ENCODE data around the gene PRRC2B.

The PRRC2B gene

DNA sequence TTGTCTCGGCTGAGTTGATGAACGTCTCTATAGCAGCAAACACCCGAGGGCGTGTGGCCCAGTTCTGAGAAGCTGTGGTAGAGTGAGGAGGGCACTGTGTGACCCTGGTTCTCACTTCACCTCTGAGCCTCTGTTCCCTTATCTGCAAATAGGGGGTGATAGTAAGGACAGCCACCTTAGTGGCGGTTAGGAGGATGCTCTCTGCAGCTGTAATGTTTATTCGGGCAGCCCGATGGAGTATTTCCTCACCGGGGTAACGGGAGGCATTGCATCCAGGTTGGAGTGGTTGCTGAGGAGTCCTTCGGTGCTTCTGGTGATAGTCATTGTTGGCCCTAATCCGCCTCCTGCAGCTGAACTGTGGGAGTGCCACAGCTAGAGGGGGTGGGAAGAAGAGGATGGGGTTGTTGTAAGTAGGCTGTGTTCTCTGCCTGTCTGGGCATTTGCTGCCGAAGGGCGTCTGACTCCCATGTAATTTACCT lies 13.9 kb downstream of the PRRC2B start:
- no peak for DNase-seq (ENCODE audit: low read depth in 2 of 2)

GRCh38 chr9:131409458-131409992 lies 15.6 kb downstream of the PRRC2B start:
- no peak for DNase-seq (ENCODE audit: low read depth in 2 of 2)

DNA sequence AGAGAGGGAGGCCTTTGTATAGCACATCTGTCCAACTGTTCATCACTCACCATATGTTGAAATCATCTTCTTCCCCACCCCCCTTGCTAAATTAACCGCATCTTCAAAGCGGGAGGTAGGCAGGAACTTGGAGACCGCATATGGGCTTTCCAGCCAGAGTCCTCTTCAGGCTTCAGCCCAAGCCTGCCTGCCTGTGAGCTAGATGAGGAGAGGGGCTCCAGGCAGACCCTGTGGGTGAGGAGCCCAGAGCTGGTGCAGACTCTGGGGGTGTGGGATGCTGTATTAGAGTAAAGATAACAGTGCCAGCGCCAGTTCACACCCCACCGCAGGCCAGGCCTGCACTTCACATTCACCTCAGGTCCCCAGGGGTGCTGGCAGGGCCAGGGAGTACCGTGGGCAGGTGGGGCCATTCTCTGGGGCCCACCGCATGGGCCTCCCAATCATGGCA lies 16.2 kb downstream of the PRRC2B start:
- no peak for DNase-seq (ENCODE audit: low read depth in 2 of 2)

DNA sequence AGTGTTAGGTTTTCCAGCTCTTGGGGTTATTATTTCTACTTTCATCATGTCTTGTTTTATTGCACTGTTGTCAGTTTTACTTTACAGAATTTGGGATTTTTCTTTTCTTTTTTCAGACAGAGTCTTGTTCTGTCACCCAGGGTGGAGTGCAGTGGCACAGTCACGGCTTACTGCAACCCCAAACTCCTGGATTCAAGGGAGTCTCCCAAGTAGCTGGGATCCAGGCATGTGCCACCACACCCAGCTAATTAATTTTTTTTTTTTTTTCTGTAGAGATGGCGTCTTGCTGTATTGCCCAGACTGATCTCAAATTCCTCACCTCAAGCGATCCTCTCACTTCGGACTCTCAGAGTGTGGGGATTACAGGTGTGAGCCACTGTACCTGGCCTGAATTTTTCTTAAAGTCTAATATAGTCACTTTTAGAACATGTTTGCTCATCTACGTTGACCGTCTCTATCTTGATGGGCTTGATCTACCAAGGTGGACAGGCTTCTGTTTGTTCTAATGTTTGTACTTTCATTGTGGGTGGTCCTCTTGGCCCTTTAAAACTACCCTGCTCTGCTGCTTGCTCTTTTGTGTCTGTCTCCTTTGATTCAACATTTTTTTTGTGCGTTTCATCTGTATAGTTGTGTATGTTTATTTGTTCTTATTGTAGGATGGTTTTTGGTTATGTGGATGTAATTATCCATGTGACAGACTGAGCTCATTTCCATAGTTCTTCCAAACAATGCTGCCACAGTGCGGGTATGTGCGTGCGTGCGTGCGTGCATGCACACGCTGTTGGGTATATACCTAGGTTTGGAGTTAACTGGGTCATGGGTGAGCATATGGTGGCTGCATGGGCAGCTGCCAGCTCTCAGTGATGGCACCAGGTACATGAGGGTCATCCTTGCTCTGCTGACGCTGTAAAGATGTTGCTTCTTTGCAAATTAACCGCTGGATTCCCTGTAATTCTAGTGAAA lies 18.1 kb downstream of the PRRC2B start:
- DNase-seq (ENCODE audit: low read depth in 2 of 2) = no peak

GRCh38 chr9:131416509-131416908 lies 22.6 kb downstream of the PRRC2B start:
- no peak for DNase-seq (ENCODE audit: low read depth in 2 of 2)

- no peak for DNase-seq (ENCODE audit: low read depth in 2 of 2)
Measured at GRCh38 chr9:131417264-131418142, 23.6 kb downstream of the PRRC2B start.

DNA sequence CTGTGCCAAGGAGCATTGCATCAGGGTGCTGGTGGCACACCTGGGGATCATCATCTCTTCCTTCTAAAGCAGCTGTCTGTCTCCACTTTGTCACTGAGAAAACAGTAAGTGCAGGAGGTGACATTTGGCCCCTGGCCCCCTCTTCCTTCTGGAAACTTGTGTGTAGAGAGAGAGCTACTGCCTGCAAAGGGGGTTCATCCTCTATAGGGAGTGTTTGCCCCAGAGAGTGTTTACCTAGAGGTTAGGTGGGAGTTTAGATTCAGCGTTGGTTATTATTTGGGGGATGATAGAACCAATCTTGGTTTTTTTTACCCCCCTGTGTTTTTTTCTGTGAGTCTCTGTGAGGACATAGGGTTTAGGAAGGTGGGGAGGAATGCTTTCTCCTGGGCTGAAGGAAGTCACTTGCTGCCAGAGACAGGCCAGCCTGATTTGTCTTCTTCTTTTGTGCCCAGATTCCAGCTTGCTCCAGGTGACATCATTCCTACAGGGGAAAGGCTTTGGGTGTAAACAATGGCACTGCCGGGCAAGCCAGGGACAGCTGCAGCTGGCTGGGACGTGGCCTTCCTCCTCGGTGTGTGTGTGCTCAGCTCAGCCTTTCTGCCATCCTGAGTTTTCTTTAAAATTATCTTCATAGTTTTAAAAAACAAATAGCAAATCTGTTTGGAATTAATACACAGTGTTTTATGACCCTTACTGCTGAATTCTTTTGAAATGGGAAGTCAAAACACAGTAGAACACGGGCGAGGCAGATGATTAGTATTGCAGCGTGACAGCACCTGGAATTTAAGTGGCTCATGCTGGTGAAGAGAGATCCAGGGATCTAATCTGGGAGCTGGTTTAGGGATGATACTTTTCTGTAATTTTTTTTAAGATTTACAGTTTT lies 24.5 kb downstream of the PRRC2B start:
- DNase-seq (ENCODE audit: low read depth in 2 of 2) = no peak

DNA sequence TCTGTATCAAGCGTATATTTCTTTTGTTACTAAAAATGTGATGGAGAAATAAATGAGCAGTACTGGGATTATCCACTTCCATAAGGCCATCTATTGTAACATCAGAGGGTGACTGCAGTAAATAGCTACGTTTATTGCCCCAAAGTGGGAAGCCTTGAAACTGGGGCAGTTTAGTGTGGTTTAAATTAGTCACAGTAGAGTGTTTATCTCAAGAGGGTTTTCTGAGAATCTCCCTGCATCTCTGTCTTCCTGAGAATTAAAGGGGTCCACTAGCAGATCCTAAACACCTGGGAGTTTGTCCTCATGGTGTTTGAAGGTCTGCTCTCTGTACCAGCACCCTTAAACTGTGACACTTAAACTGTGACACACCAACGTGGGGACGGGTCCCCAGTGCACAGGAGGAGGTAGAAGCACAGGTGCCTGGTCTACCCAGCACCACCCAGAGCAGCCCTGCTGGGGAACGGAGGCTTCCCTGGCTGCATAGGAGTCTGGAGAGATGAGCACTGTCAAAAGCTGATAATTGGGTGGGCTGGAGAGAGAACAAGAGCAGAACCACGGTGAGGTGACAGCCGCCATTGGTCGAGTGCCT lies 25.2 kb downstream of the PRRC2B start:
- DNase-seq (ENCODE audit: low read depth in 2 of 2) = no peak

GRCh38 chr9:131419716-131420115 lies 25.8 kb downstream of the PRRC2B start:
- DNase-seq (ENCODE audit: low read depth in 2 of 2) = no peak

DNA sequence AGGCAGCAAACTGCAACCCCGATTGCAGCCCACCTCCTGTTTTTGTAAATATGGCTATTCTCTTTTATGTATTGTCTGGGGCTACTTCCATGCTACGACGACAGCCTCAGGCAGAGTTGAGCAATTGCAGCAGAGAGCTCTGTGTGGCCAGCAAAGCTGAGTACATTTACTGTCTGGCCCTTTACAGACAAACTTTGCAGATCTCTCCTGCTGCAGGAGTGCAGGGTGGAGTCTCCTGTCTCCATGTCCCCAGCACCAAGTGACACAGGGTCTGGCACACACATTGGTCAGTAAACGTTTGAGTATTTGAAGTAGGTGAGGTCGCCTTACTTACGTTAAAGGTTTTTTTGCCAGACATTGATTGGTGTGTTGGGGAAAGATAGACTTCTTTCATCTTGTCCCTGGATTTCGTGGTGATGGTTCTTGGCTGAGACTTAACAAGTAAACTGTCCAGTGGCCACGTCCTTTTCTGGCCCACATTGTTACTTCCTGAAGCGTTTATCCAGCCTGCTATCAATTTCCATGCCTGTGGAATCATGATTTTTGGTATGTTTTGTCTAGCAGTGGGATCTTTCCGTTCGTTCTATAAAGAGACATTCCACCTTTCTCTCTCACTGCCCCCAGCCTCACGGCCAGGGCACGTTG lies 27.2 kb downstream of the PRRC2B start:
- DNase-seq (ENCODE audit: low read depth in 2 of 2) = no peak

DNA sequence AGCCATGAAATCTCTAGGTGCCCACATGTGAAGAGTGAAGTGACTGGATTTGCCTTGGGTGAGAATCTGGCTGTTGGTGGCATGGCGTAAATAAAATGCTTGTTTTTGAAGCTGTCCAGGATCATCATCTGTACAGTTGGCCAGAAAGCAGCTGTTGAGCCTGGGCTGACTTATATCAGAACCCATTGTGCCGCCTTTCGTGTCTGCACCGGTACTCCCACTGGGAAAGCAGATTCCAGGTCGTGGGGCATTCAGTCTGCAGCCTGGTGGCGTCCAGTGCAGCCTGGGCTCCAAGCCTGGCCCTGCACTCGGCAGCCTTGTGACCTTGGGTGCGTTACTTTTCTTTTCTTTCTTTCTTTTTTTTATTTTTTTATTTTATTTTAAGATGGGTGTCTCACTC lies 27.8 kb downstream of the PRRC2B start:
- DNase-seq (ENCODE audit: low read depth in 2 of 2) = no peak

- no peak for DNase-seq (ENCODE audit: low read depth in 2 of 2)
Measured at GRCh38 chr9:131422241-131422792, 28.4 kb downstream of the PRRC2B start.

GRCh38 chr9:131423171-131423581 lies 29.3 kb downstream of the PRRC2B start:
- DNase-seq (ENCODE audit: low read depth in 2 of 2) = no peak

DNA sequence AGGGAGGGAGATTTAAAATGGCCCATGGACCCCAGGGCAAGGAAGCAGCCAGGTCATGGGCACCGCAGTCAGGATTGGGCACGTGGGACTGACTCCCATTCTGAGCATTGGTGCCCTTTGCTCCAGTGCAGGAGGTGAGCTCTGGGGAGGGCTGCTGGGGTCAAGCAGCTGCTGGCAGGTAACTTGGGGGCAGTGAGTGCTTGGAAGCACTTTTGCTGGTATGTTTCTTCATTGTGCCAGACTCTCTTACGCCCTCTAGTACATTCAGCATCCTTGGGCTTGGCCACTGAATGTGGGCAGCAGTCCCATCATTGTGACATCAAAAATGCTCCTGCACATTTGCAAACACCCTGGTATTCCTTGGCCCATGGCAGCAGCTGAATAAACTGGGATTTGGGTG lies 32.7 kb downstream of the PRRC2B start:
- DNase-seq (ENCODE audit: low read depth in 2 of 2) = no peak

GRCh38 chr9:131429121-131430012 lies 35.5 kb downstream of the PRRC2B start:
- no peak for DNase-seq (ENCODE audit: low read depth in 2 of 2)

DNA sequence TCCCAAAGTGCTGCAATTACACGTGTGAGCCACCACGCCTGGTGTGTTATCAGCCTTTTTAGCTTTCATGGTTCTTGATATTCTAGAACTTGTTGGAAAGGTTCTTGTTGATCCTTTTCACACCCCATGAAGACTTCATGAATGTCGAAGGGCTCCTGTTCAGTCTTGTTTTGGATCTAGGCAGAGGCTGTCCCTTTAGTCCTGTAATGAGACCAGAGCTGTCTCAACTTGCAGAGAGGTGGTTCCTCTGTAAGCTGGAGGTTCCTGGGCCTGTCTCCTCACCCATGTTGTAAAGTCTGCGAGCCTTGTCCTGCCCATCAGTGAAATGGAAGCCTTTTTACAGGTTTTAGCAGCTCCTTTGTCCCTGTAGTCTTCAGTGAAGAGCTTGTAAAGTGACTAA lies 38.2 kb downstream of the PRRC2B start:
- DNase-seq (ENCODE audit: low read depth in 2 of 2) = no peak

- DNase-seq (ENCODE audit: low read depth in 2 of 2) = no peak
Measured at GRCh38 chr9:131432597-131433301, 38.9 kb downstream of the PRRC2B start.

DNA sequence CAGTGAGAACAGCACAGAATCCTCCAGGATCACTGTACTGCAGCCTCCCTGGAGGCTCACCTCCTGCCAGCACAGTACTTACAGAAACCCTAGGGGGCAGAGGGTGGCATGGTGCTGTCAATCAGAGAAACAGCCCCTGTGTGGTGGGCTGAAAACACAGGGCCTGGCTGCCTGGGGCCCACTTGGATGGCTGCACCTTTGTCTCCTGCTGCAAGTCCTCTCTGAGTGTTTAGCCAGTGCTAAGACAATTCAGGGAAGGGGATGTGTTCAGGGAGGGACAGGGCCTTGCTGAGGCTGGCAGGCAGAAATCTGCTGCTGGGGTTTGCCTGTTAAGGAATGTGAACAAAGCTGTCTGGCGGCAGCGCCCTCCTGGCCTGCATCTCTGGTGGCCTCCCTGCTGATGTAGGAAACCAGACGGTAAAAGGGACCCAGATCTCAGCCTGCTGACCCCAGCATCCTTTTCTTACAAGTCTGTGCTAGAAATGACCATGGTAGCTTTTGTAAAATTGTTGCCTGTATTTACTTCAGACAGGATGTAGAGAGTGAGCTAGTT lies 39.5 kb downstream of the PRRC2B start:
- no peak for DNase-seq (ENCODE audit: low read depth in 2 of 2)
